PFSK-1 (cell line): ENCODE results near the gene MIPOL1.

ENCODE experiments used
- FOXP2 ChIP-seq: optimal IDR thresholded peaks from 2 replicates; pipeline ENCODE3; 2011; ENCODE audit warnings: borderline replicate concordance, control low read depth, inconsistent platforms; ENCODE audit not compliant: insufficient read depth; ENCODE audit errors: extremely low read length, extremely low read depth
- POLR2AphosphoS5 ChIP-seq: IDR thresholded peaks from 2 replicates; pipeline ENCODE4 v1.6.1; 2012; ENCODE audit warnings: low read depth, mild to moderate bottlenecking, control low read depth, low read length, moderate library complexity
- SIN3A ChIP-seq: IDR thresholded peaks from 2 replicates; pipeline ENCODE4 v1.6.1; 2012; ENCODE audit warnings: mild to moderate bottlenecking, low read length, moderate library complexity, borderline replicate concordance; ENCODE audit not compliant: insufficient read depth
- TAF1 ChIP-seq: IDR thresholded peaks from 2 replicates; pipeline ENCODE4 v1.6.1; 2012; ENCODE audit warnings: low read length, control low read depth, borderline replicate concordance; ENCODE audit not compliant: insufficient read depth
- TF ChIP-seq, protein P1 (sequence below), 2 experiments: IDR thresholded peaks; 2 replicates each; pipeline versions ENCODE4 v1.6.1 to v1.8.0; 2011 to 2012; ENCODE audit warnings: low read depth in 2 of 2, low read length in 2 of 2, control low read depth in 1 of 2, inconsistent platforms in 1 of 2, mild to moderate bottlenecking in 1 of 2, moderate library complexity in 1 of 2; ENCODE audit not compliant: insufficient read depth in 1 of 2

MIPOL1 gene

DNA sequence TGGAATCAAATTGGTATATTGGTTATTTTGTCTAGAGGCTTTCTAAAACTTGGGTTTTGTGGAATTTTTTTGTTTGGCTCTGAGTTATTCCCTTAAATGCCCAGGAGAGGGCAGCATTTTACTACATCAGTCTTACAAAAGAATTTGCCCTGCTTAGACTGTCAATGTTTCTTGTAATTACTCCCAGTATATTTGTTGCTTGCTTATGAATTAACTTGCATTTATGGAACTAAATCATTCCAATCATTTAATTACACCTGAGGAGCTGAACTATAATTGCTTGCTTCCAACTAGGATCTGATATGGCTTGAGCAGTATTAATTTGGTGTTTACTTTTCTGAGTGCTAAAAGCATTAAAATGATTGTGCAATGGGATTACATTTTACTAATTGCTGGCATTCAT lies 48.7 kb downstream of the MIPOL1 start:
- TF ChIP-seq, protein P1, sequence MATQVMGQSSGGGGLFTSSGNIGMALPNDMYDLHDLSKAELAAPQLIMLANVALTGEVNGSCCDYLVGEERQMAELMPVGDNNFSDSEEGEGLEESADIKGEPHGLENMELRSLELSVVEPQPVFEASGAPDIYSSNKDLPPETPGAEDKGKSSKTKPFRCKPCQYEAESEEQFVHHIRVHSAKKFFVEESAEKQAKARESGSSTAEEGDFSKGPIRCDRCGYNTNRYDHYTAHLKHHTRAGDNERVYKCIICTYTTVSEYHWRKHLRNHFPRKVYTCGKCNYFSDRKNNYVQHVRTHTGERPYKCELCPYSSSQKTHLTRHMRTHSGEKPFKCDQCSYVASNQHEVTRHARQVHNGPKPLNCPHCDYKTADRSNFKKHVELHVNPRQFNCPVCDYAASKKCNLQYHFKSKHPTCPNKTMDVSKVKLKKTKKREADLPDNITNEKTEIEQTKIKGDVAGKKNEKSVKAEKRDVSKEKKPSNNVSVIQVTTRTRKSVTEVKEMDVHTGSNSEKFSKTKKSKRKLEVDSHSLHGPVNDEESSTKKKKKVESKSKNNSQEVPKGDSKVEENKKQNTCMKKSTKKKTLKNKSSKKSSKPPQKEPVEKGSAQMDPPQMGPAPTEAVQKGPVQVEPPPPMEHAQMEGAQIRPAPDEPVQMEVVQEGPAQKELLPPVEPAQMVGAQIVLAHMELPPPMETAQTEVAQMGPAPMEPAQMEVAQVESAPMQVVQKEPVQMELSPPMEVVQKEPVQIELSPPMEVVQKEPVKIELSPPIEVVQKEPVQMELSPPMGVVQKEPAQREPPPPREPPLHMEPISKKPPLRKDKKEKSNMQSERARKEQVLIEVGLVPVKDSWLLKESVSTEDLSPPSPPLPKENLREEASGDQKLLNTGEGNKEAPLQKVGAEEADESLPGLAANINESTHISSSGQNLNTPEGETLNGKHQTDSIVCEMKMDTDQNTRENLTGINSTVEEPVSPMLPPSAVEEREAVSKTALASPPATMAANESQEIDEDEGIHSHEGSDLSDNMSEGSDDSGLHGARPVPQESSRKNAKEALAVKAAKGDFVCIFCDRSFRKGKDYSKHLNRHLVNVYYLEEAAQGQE (IDR thresholded peaks at IDR 0.05; ENCODE audit: insufficient read depth in 1 of 2, low read depth in 2 of 2, low read length in 2 of 2) = no peak
- TF ChIP-seq TAF1 = no peak
- no peak for TF ChIP-seq FOXP2
- TF ChIP-seq SIN3A = no peak
- TF ChIP-seq POLR2AphosphoS5 = no peak

DNA sequence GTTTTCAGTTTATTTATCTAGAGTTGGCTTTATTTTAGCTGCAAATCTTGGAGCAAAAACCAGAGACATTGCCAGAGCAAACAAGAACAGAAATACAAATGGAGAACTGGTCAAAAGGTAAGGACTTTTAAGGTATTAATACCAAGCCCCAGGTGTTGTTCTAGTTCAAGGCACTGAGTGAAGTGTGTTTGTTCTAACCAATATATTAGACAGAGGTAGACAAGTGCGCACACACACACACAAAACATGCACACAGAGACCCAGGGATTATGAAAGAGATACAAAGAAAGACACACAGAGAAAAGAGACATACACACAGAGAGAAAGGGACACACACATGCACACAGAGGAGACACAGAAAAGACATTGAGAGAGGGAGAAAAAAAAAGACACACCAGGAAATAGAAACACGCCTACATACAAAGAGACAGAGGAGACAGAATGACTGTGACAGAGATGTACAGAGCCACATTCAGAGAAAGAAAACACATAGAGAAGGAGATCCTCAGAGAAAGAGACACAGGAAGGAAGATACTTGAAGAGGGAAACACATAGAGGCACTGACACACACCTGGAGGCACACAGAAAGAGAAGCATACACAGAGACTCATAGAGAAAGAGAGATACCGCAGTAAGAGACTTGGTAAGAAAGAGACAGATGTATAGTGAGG lies 50.2 kb downstream of the MIPOL1 start:
- no peak for TF ChIP-seq FOXP2
- no peak for TF ChIP-seq TAF1
- no peak for TF ChIP-seq SIN3A
- TF ChIP-seq, protein P1 (IDR thresholded peaks at IDR 0.05; ENCODE audit: insufficient read depth in 1 of 2, low read depth in 2 of 2, low read length in 2 of 2) = no peak
- no peak for TF ChIP-seq POLR2AphosphoS5

DNA sequence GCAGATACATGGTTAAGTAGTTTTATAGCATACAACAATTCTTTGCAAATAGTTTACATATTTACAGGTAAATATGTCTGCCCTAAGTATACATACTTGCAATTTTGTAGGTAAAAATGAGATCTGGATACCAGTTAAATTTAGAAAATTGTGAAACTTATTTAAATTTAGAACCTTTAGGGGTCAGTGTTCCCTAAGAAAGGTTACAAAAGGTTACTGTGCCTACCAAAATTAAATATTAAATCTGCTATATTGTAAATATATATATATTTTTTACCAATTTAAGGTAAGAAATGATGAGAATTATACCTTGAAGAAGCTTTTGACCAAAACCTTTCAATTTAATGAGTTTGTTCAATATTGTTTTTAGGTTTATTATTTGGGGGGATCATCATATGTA lies 54.0 kb downstream of the MIPOL1 start:
- TF ChIP-seq, protein P1 (IDR thresholded peaks at IDR 0.05; ENCODE audit: insufficient read depth in 1 of 2, low read depth in 2 of 2, low read length in 2 of 2) = no peak
- TF ChIP-seq POLR2AphosphoS5 (no peak), FOXP2 (no peak), SIN3A (no peak), TAF1 (no peak)

DNA sequence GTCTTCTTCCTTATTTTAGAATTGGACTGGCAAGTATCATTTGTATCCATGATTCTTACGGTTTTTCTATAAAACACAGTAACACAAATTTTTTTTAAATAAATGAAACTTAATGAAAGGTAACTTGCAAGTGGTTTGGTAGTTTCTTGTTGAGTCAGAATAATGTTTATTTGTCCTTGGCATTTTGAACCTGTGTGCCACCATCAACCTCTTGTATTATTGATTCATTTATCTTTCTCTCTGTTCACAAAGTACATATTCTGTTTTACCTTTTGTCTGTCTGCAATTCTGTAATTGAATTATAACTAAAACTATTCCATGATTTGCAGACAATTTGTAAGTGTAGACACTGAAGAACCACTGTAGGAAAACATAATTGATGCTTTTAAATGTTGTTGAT lies 54.7 kb downstream of the MIPOL1 start:
- no peak for TF ChIP-seq POLR2AphosphoS5
- no peak for TF ChIP-seq SIN3A
- TF ChIP-seq, protein P1 (IDR thresholded peaks at IDR 0.05; ENCODE audit: insufficient read depth in 1 of 2, low read depth in 2 of 2, low read length in 2 of 2) = no peak
- TF ChIP-seq TAF1 = no peak
- TF ChIP-seq FOXP2 = no peak
